Measurements from ENCODE around the gene CABP7. TPM values are rescaled to one million over a fixed set of nuclear protein-coding genes. Genes with fewer than 3 reads are reported as not detected.

Gene CABP7
- total and polyA plus RNA-seq, 2 experiments from 2014 or later, result 0.06 to 0.24 TPM

GRCh38 chr22:29731058-29731850 is 11.5 kb downstream of the CABP7 start:
- H3K27ac ChIP-seq (ENCODE audit: low read depth), result no peak overlapping the region
- no peak overlapping the region for H3K4me3 Mint-ChIP-seq
- TF ChIP-seq CREB1 (CRISPR knock-in tag; IDR thresholded peaks at IDR 0.05; ENCODE audit: low read depth) (no peak), JUNB (IDR thresholded peaks at IDR 0.05; ENCODE audit: unreplicated experiment) (no peak), EZH2 (IDR thresholded peaks at IDR 0.05; ENCODE audit: low read depth, unreplicated experiment) (no peak), ZNF331 (CRISPR knock-in tag; IDR thresholded peaks at IDR 0.05; ENCODE audit: low read depth) (no peak), EZH2phosphoT487 (IDR thresholded peaks at IDR 0.05; ENCODE audit: unreplicated experiment) (no peak)
- H3K4me1 Mint-ChIP-seq, result peaks cover 22% of the 10 kb centered on the region
- H3K27me3 Mint-ChIP-seq (ENCODE audit: insufficient read depth, low read depth, poor library complexity), result peaks cover 5% of the 10 kb centered on the region
- H3K4me1 ChIP-seq (ENCODE audit: insufficient read depth), result peaks cover 14% of the 10 kb centered on the region
- no peaks in the 10 kb centered on the region for H3K9me2 ChIP-seq (ENCODE audit: insufficient read depth)
- H3F3A ChIP-seq (replicated peaks; ENCODE audit: low read depth), result no peaks in the 10 kb centered on the region; the same call in 1 of the 2 replicates
- no peaks in the 10 kb centered on the region for H3K79me2 ChIP-seq (replicated peaks; ENCODE audit: insufficient read depth)
- no peaks in the 10 kb centered on the region for H3K36me3 ChIP-seq (ENCODE audit: insufficient read depth)
- H4K20me1 ChIP-seq (replicated peaks; ENCODE audit: insufficient read depth), result no peaks in the 10 kb centered on the region
- no peak overlapping the region for H3K4me2 ChIP-seq
- H3K9me3 Mint-ChIP-seq, result no peaks in the 10 kb centered on the region
- H3K27ac Mint-ChIP-seq, result no peak overlapping the region
- ATAC-seq (no peak), DNase-seq (ENCODE audit: low spot score) (no peak)
- H3K4me3 ChIP-seq, result no peak overlapping the region
- H3K27me3 ChIP-seq (ENCODE audit: insufficient read depth), result no peaks in the 10 kb centered on the region
- no peaks in the 10 kb centered on the region for H3K36me3 Mint-ChIP-seq (ENCODE audit: low read depth)
- H2AFZ ChIP-seq, result no peak overlapping the region

GRCh38 chr22:29732883-29733282 is 13.1 kb downstream of the CABP7 start:
- Mint-ChIP-seq H3K4me3 (no peak overlapping the region), H3K4me1 (peaks cover 18% of the 10 kb centered on the region), H3K9me3 (no peaks in the 10 kb centered on the region), H3K27me3 (ENCODE audit: insufficient read depth, low read depth, poor library complexity) (peaks cover 2% of the 10 kb centered on the region), H3K27ac (no peak overlapping the region), H3K36me3 (ENCODE audit: low read depth) (no peaks in the 10 kb centered on the region)
- DNase-seq (ENCODE audit: low spot score), result no peak
- TF ChIP-seq ZNF331 (CRISPR knock-in tag; IDR thresholded peaks at IDR 0.05; ENCODE audit: low read depth) (no peak), EZH2phosphoT487 (IDR thresholded peaks at IDR 0.05; ENCODE audit: unreplicated experiment) (no peak), POLR2AphosphoS5 (IDR thresholded peaks at IDR 0.05; ENCODE audit: low read depth) (no peak), CTCF (conservative IDR thresholded peaks at IDR 0.05; ENCODE audit: low read depth in 2 of 2) (no peak), CREB1 (CRISPR knock-in tag; IDR thresholded peaks at IDR 0.05; ENCODE audit: low read depth) (no peak), NANOG (IDR thresholded peaks at IDR 0.05; ENCODE audit: borderline replicate concordance) (no peak), EZH2 (IDR thresholded peaks at IDR 0.05; ENCODE audit: low read depth, unreplicated experiment) (no peak), JUNB (IDR thresholded peaks at IDR 0.05; ENCODE audit: unreplicated experiment) (no peak), ZNF462 (CRISPR knock-in tag; IDR thresholded peaks at IDR 0.05) (no peak), STAT1 (IDR thresholded peaks at IDR 0.05; ENCODE audit: unreplicated experiment) (no peak)
- no peaks in the 10 kb centered on the region for H4K20me1 ChIP-seq (replicated peaks; ENCODE audit: insufficient read depth)
- no peaks in the 10 kb centered on the region for H3K27me3 ChIP-seq (ENCODE audit: insufficient read depth)
- H3K27ac ChIP-seq (ENCODE audit: low read depth), result no peak overlapping the region
- peaks cover 14% of the 10 kb centered on the region for H3K4me1 ChIP-seq (ENCODE audit: insufficient read depth)
- no peaks in the 10 kb centered on the region for H3K79me2 ChIP-seq (replicated peaks; ENCODE audit: insufficient read depth)
- H3K36me3 ChIP-seq (ENCODE audit: insufficient read depth), result no peaks in the 10 kb centered on the region
- H3K4me2 ChIP-seq, result no peak overlapping the region
- ATAC-seq, result no peak
- H3K9me2 ChIP-seq (ENCODE audit: insufficient read depth), result no peaks in the 10 kb centered on the region
- no peak overlapping the region for H2AFZ ChIP-seq
- no peak overlapping the region for H3K4me3 ChIP-seq
- no peaks in the 10 kb centered on the region for H3F3A ChIP-seq (replicated peaks; ENCODE audit: low read depth)
